HL-60 (cell line): ENCODE measurements around the gene KANSL1.
"Not testable (repeated sequence)": the region's sequence is repeated elsewhere in the genome, so short reads cannot be mapped to it uniquely, and the experiment has no call there.

Experiments used
- DNase-seq, 2 experiments: peaks; one replicate each; pipeline ENCODE4 v3.0.0-alpha.2; 2010 to 2020; ENCODE audit warnings: low read depth in 1 of 2, low spot score in 1 of 2
- H3K27ac ChIP-seq: fragments of 250-450 bp; sonication (Bioruptor Pico); replicated peaks from 2 replicates; pipeline ENCODE4 v1.5.1; 2020; ENCODE audit warnings: mild to moderate bottlenecking, moderate library complexity
- H3K27me3 ChIP-seq: fragments of 250-450 bp; sonication (Bioruptor Pico); 2 replicates; pipeline ENCODE4 v1.5.1; 2021; ENCODE audit warnings: mild to moderate bottlenecking, moderate library complexity; ENCODE audit not compliant: insufficient read depth, poor library complexity, severe bottlenecking
- H3K4me3 ChIP-seq: replicated peaks from 2 replicates; pipeline ENCODE4 v1.5.1; 2011; ENCODE audit warnings: mild to moderate bottlenecking, control low read depth, low read length; ENCODE audit not compliant: insufficient read depth
- CTCF ChIP-seq: IDR thresholded peaks from one replicate; pipeline ENCODE4 v1.5.1; 2011; ENCODE audit warnings: low read length, control low read depth, inconsistent platforms; ENCODE audit not compliant: insufficient read depth
- GABPA ChIP-seq: IDR thresholded peaks from 2 replicates; pipeline ENCODE4 v1.6.1; 2012; ENCODE audit warnings: low read depth
- POLR2AphosphoS5 ChIP-seq: IDR thresholded peaks from 2 replicates; pipeline ENCODE4 v1.6.1; 2012; ENCODE audit warnings: low read depth
- REST ChIP-seq: IDR thresholded peaks from 2 replicates; pipeline ENCODE4 v1.6.1; 2012; ENCODE audit warnings: low read depth; ENCODE audit not compliant: insufficient replicate concordance
- SPI1 ChIP-seq: IDR thresholded peaks from 2 replicates; pipeline ENCODE4 v1.6.1; 2012; ENCODE audit warnings: low read depth, mild to moderate bottlenecking, borderline replicate concordance

The KANSL1 gene

GRCh38 chr17:46190763-46191162, 2.5 kb downstream of the KANSL1 start:
- Histone ChIP-seq H3K27me3 (no peaks in the 10 kb centered on the region), H3K27ac (peak overlapping the region; percentile 93), H3K4me3 (peak overlapping the region; percentile 85)
- TF ChIP-seq GABPA: no peak
- no peak for TF ChIP-seq SPI1
- TF ChIP-seq POLR2AphosphoS5: no peak
- no peak for TF ChIP-seq CTCF
- no peak for TF ChIP-seq REST
- no peak for DNase-seq

- TF ChIP-seq CTCF: peak; percentile 15
- H3K27ac ChIP-seq, H3K4me3 ChIP-seq, H3K27me3 ChIP-seq: not testable (repeated sequence)
- peak in 1 of 2 experiments; percentile 40 for DNase-seq
Observed at GRCh38 chr17:46186827-46187235, 6.4 kb downstream of the KANSL1 start.

GRCh38 chr17:46184696-46185095, 8.5 kb downstream of the KANSL1 start:
- H3K4me3 ChIP-seq: no peak overlapping the region
- TF ChIP-seq GABPA (no peak), CTCF (no peak), POLR2AphosphoS5 (no peak), REST (no peak), SPI1 (no peak)
- DNase-seq: no peak
- H3K27ac ChIP-seq: no peak overlapping the region
- H3K27me3 ChIP-seq: no peaks in the 10 kb centered on the region

- not testable (repeated sequence) for H3K27me3 ChIP-seq, H3K27ac ChIP-seq, DNase-seq, H3K4me3 ChIP-seq
Observed at GRCh38 chr17:46183383-46183782, 9.8 kb downstream of the KANSL1 start.

GRCh38 chr17:46182961-46183360, 10.3 kb downstream of the KANSL1 start:
- no peak for DNase-seq
- no peak overlapping the region for H3K27ac ChIP-seq
- TF ChIP-seq REST (no peak), SPI1 (no peak), GABPA (no peak)
- no peaks in the 10 kb centered on the region for H3K27me3 ChIP-seq
- no peak overlapping the region for H3K4me3 ChIP-seq
